Measurements from ENCODE around the gene RERE.

Gene RERE

GRCh38 chr1:8791819-8792218, 25.6 kb downstream of the RERE start:
- Histone ChIP-seq H3K4me3 (ENCODE audit: low read depth in 1 of 2, low read length in 2 of 2) (no peak overlapping the region), H3K9ac (ENCODE audit: low read depth, low read length) (no peak overlapping the region), H4K20me1 (ENCODE audit: insufficient read depth, low read length) (peaks cover 12% of the 10 kb centered on the region; the same call in 1 of the 2 replicates), H3K9me3 (ENCODE audit: insufficient read depth, low read length, severe bottlenecking) (no peaks in the 10 kb centered on the region), H3K4me2 (ENCODE audit: insufficient read depth, low read length) (no peak overlapping the region), H3K36me3 (ENCODE audit: insufficient read depth, low read length) (no peaks in the 10 kb centered on the region), H3K27me3 (ENCODE audit: insufficient read depth, low read length, poor library complexity) (no peaks in the 10 kb centered on the region), H3K27ac (ENCODE audit: low read length) (no peak overlapping the region), H2AFZ (ENCODE audit: low read depth, low read length) (no peak overlapping the region), H3K79me2 (ENCODE audit: insufficient read depth, low read length) (peaks cover 18% of the 10 kb centered on the region), H3K4me1 (ENCODE audit: insufficient read depth, low read length) (no peaks in the 10 kb centered on the region)
- ATAC-seq (ENCODE audit: insufficient read depth, low read depth) = no peak
- DNase-seq = no peak
- no peak for TF ChIP-seq EZH2 (IDR thresholded peaks at IDR 0.05; ENCODE audit: borderline replicate concordance, low read depth, low read length, severe bottlenecking)
- TF ChIP-seq, protein P1, sequence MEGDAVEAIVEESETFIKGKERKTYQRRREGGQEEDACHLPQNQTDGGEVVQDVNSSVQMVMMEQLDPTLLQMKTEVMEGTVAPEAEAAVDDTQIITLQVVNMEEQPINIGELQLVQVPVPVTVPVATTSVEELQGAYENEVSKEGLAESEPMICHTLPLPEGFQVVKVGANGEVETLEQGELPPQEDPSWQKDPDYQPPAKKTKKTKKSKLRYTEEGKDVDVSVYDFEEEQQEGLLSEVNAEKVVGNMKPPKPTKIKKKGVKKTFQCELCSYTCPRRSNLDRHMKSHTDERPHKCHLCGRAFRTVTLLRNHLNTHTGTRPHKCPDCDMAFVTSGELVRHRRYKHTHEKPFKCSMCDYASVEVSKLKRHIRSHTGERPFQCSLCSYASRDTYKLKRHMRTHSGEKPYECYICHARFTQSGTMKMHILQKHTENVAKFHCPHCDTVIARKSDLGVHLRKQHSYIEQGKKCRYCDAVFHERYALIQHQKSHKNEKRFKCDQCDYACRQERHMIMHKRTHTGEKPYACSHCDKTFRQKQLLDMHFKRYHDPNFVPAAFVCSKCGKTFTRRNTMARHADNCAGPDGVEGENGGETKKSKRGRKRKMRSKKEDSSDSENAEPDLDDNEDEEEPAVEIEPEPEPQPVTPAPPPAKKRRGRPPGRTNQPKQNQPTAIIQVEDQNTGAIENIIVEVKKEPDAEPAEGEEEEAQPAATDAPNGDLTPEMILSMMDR (IDR thresholded peaks at IDR 0.05; ENCODE audit: borderline replicate concordance, extremely low read depth, low read length, poor library complexity, severe bottlenecking) = no peak

GRCh38 chr1:8790987-8791386, 26.5 kb downstream of the RERE start:
- no peak overlapping the region for H3K4me2 ChIP-seq (ENCODE audit: insufficient read depth, low read length)
- H3K9me3 ChIP-seq (ENCODE audit: insufficient read depth, low read length, severe bottlenecking) = no peaks in the 10 kb centered on the region
- H3K9ac ChIP-seq (ENCODE audit: low read depth, low read length) = no peak overlapping the region
- H3K79me2 ChIP-seq (ENCODE audit: insufficient read depth, low read length) = peaks cover 17% of the 10 kb centered on the region
- DNase-seq = no peak
- H3K4me1 ChIP-seq (ENCODE audit: insufficient read depth, low read length) = no peaks in the 10 kb centered on the region
- no peak overlapping the region for H3K4me3 ChIP-seq (ENCODE audit: low read depth in 1 of 2, low read length in 2 of 2)
- TF ChIP-seq EZH2 (IDR thresholded peaks at IDR 0.05; ENCODE audit: borderline replicate concordance, low read depth, low read length, severe bottlenecking) = no peak
- TF ChIP-seq, protein P1 (IDR thresholded peaks at IDR 0.05; ENCODE audit: borderline replicate concordance, extremely low read depth, low read length, poor library complexity, severe bottlenecking) = no peak
- H4K20me1 ChIP-seq (ENCODE audit: insufficient read depth, low read length) = peaks cover 12% of the 10 kb centered on the region; the same call in 1 of the 2 replicates
- ATAC-seq (ENCODE audit: insufficient read depth, low read depth) = no peak
- H2AFZ ChIP-seq (ENCODE audit: low read depth, low read length) = no peak overlapping the region
- H3K27me3 ChIP-seq (ENCODE audit: insufficient read depth, low read length, poor library complexity) = no peaks in the 10 kb centered on the region
- H3K27ac ChIP-seq (ENCODE audit: low read length) = no peak overlapping the region
- no peaks in the 10 kb centered on the region for H3K36me3 ChIP-seq (ENCODE audit: insufficient read depth, low read length)

DNA sequence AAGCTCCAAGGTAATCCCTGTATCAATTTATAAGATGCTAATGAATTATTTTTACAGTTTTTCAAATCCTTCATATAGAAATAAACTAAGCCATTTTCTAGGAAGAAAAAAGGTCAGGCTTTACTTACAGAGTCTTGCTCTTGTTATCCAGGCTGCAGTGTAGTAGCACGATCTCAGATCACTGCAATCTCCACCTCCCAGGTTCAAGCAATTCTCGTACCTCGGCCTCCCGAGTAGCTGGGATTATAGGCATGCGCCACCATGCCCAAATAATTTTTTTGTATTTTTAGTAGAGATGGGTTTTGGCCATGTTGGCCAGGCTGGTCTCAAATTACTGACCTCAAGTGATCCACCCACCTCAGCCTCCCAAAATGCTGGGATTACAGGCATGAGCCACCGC, 27.0 kb downstream of the RERE start:
- peaks cover 12% of the 10 kb centered on the region; the same call in 1 of the 2 replicates for H4K20me1 ChIP-seq (ENCODE audit: insufficient read depth, low read length)
- no peak overlapping the region for H3K9ac ChIP-seq (ENCODE audit: low read depth, low read length)
- H3K27ac ChIP-seq (ENCODE audit: low read length) = no peak overlapping the region
- no peaks in the 10 kb centered on the region for H3K36me3 ChIP-seq (ENCODE audit: insufficient read depth, low read length)
- peaks cover 17% of the 10 kb centered on the region for H3K79me2 ChIP-seq (ENCODE audit: insufficient read depth, low read length)
- no peak overlapping the region for H3K4me3 ChIP-seq (ENCODE audit: low read depth in 1 of 2, low read length in 2 of 2)
- no peak overlapping the region for H3K4me2 ChIP-seq (ENCODE audit: insufficient read depth, low read length)
- no peaks in the 10 kb centered on the region for H3K4me1 ChIP-seq (ENCODE audit: insufficient read depth, low read length)
- H3K9me3 ChIP-seq (ENCODE audit: insufficient read depth, low read length, severe bottlenecking) = no peaks in the 10 kb centered on the region
- H2AFZ ChIP-seq (ENCODE audit: low read depth, low read length) = no peak overlapping the region
- DNase-seq (no peak), ATAC-seq (ENCODE audit: insufficient read depth, low read depth) (no peak)
- no peaks in the 10 kb centered on the region for H3K27me3 ChIP-seq (ENCODE audit: insufficient read depth, low read length, poor library complexity)
- TF ChIP-seq, protein P1 (IDR thresholded peaks at IDR 0.05; ENCODE audit: borderline replicate concordance, extremely low read depth, low read length, poor library complexity, severe bottlenecking) = no peak
- TF ChIP-seq EZH2 (IDR thresholded peaks at IDR 0.05; ENCODE audit: borderline replicate concordance, low read depth, low read length, severe bottlenecking) = no peak
